ENCODE measurements around the gene CATSPERE.

- TF ChIP-seq POLR2A (IDR thresholded peaks at IDR 0.05) = no peak
- no peak for TF ChIP-seq CTCF (IDR thresholded peaks at IDR 0.05)
Measured at GRCh38 chr1:244633140-244633539, 172.1 kb downstream of the CATSPERE start.
